HG03039 (cell line): ENCODE data around the gene FOXD4L3.
"Not testable (repeated sequence)": the region's sequence is repeated elsewhere in the genome, so short reads cannot be mapped to it uniquely, and the experiment has no call there.

Source experiments
- ATAC-seq: cut with Tn5 transposase; IDR thresholded peaks from one replicate; pipeline ENCODE4 v1.9.1; 2021; ENCODE audit warnings: mild to moderate bottlenecking, moderate library complexity; ENCODE audit not compliant: unreplicated experiment

FOXD4L3 gene

DNA sequence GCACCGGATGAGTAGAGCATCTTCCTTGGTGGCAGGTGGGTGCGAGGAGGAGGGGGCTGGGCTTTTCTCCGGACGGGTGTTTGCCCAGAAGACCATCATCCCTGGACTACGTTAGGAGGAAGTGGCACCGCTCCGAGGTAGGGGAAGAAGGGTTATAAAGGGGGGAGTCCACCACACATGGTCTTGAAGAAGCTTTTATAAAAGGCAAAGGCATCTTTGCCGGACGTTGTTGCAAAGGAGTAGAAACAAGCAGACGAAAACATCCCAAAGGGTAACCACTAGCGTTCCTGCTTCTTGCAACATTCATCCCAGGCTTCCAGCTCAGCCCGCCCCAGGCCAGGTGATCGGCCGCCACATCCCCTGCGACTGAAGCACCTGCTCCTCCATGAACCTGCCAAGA lies at the start of gene FOXD4L3:
TSS of gene FOXD4L3 (plus strand) at position 301 of the 400 bp plus-strand sequence. CDS start at position 386, 85 bp downstream.
- not testable (repeated sequence) for ATAC-seq

DNA sequence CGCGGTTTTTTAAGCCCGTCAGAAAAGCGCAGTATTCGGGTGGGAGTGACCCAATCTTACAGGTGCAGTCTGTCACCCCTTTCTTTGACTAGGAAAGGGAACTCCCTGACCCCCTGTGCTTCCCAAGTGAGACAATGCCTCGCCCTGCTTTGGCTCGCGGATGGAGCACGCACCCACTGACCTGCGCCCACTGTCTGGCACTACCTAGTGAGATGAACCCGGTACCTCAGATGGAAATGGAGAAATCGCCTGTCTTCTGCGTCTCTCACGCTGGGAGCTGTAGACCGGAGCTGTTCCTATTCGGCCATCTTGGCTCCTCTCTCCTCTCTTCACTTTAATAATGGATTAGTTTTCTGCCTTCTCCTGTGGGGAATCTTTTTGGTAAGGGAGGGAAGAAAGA lies 21.6 kb upstream of the FOXD4L3 start:
- ATAC-seq = not testable (repeated sequence)

DNA sequence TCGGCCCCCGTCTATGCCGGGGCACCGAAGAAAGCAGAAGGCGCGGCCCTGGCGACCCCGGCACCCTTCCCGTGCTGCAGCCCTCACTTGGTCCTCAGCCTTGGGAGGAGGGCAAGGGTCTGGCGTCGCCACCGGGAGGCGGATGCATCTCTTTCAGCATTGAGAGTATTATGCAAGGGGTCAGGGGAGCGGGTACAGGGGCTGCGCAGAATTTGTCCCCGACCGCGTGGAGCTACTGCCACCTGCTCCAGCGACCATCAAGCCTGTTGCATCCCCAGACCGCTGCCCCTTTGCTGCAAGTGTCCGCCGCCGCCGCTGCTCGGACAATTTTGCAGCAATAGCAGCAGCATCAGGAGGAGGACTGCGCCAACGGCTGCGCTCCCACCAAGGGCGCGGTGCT lies 1.1 kb downstream of the FOXD4L3 start:
- ATAC-seq = not testable (repeated sequence)

DNA sequence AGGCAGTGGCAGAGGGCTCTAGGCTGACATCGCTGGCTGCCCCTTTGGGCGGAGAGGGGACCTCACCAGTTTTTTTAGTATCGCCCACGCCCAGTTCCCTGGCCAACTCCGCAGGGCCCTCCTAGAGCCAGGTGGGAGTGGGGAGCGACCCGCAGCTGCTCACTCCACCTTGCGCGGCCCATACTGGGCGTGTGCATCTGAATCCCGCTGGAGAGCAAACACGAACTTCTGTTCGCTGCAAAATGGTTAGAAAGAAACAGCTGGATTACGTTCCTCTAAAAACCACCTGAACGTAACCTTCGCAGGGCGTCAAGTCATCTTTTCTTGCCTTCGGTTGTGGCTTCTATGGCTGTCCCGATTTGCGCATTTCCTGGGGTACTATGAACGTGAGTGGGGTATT lies 1.5 kb downstream of the FOXD4L3 start:
- not testable (repeated sequence) for ATAC-seq

DNA sequence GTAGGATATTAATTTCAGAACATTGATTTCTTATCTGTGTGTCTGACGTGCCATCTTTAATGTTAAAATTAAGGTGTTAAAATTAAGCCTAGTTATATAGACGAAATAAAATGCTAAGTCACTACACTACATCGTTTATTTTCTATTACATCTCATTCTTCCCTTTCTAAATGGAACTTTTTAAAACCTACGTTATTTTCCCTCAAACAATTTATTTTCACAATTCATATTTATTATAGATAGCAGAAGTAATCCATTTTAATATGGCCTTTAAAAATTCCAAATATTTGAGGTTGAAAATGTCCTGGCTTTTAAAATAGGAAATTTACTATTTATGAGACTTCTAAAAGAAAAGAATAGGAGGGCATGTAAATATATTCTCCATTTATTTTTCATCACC lies 2.1 kb downstream of the FOXD4L3 start:
- not testable (repeated sequence) for ATAC-seq

DNA sequence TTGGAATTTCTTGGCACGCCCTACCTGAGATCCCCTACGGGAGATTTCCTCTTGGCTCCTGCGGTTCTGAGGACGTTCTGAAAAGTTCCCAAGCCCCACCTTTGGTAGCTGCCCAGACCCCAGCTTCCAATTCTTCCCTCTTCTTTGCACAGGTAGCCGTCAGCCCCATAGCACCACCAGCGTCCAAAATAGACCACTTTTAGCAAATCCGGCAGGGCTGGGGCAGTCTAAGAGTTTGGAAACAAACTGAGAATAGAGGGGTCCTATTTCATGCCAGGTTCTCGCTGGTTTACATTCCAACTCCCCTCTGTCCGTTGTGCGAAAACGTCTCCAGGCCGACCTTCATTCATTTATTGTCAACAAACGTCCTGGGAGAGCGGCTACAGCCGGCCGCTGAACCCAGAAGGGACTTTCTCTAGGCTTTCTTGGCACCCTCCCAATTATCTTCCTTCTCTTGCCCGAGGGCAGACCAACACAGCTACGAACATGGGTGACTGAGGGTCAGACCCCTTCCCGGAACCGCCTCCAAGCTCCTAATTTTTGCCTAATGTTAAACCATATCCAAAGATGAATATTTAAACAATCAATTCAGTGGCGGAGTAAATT lies 3.1 kb downstream of the FOXD4L3 start:
- ATAC-seq = not testable (repeated sequence)

DNA sequence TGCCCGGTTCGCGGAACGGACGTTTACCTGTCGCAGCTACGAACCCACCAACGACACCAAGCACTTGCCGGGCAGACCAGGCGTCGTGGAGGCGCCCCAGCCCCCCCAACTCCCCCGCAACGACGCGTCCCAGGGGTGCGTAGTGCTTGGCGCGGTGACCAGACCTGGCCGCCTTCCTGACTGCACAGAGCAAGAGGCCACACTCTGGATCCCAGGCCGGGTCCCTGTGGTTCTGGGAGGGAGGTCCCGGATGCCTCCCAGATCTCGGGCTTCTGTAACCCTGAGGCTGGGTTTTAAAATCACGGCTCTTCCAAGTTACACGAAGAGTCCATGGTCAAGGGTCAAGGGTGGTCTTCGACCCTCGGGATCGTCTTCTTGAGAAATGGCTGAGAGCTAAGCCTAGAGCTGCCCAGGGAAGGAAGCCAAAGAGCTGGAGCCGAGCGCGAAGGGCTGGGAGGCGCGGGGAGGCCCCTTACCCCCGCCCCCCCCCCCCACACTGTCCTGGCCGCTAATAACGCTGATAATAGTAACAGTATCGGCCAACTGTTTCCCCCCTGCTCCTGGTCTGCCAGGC lies 3.8 kb downstream of the FOXD4L3 start:
- not testable (repeated sequence) for ATAC-seq

DNA sequence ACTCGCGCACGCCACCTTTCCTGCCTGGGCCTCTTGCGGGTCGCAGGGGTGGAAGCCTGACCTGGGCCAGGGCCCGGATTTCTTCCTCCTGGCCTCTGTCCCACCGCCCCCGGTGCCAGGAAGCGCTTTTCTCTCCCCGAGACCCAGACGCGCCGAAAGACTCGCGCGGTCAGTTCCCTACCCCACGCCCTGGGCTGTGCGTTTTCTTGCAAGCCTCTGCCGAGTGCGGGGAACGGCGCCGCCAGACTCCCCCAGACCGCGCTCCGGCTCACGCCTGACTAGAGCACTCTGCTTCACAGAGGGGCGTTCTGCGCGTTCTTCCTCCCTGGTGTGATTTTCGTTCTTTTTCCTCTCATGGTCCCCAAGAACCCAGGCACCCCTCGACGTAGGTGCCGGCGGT lies 4.5 kb downstream of the FOXD4L3 start:
- ATAC-seq = not testable (repeated sequence)

DNA sequence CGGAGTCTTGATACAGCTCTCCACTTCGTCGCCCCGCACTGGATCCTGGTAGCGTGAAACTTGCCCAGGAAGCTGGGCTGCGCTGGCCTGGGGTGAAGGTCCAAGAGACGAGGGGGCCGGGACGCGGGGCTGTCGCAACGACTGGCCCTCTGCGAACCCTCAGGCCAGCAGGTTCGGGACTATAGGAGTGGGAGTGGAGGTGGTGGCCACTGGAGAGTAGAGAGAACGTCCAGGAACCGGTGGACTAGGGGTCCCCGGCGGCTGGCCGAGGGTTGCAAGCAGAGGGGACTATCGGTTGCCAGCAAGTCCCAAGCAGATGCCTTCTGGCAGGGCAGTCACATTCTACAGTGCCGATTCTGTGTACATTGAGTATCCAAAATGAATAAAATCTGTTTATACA lies 5.0 kb downstream of the FOXD4L3 start:
- ATAC-seq = not testable (repeated sequence)

DNA sequence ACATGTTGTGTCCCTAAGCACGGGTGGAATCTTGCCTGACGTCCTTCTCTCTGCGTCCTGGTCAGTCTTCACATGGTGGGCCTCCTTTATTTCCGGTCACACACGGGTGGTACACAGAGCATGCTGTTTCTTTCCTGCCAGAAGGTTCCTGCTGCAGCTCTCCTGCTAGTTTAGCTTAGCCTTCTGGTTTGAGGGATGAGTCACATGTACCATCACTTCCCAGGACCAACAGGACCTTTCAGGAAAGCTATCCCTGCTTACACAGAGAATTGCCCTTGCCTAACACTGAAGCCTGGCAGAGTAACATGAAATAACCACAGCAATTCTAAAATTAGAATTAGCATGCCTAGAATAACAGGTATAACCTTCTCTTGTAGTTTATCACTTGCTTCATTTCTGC lies 8.5 kb downstream of the FOXD4L3 start:
- not testable (repeated sequence) for ATAC-seq

DNA sequence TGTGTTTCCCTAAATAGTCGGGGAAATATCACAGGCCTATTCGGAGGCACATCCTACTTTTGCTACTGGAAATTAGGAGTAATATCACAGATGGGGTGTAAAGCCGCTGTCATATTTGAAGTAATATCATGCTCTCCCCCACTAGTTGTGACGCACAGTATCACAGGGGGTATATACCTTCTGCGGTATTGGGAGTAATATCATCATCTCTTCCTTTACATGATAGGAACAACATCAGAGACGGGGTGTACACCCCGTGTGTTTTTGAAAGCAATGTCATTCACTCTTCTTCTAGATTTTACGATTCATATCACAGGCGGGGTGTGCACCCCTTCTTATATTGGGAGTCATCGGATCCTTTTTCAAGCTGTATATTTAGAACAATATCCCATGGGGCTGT lies 15.5 kb downstream of the FOXD4L3 start:
- ATAC-seq = not testable (repeated sequence)

DNA sequence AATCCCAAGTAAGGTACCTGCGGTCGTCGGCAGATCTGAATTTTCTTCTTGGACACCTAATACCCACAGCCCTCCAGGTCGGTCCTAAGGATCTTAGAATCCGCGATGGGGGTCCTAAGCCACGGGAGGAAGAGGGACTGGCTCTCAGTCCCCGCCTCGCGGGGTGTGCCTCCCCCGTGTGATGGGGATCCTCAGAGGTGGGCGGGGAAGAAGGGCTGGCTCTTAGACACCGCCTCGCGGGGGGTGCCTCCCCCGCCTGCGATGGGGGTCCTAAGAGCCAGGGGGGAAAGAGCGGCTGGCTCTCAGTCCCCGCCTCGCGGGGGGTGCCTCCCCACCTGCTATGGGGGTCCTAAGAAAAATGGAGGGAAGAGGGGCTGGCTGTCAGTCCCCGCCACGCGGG lies 21.1 kb downstream of the FOXD4L3 start:
- ATAC-seq = not testable (repeated sequence)

DNA sequence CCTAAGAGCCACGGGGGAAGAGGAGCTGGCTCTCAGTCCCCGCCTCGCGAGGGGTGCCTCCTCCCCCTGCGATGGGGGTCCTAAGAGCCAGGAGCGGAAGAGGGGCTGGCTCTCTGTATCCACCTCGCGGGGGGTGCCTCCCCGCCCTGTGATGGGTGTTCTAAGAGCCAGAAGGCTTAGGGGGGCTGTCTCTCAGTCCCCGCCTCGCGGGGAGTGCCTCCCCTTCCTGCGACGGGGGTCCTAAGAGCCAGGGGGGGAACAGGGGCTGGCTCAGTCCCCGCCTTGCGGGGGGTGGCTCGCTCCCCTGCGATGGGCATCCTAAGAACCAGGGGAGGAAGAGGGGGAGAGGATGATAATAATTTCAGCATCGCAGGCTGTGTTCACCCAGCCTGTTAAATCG lies 21.9 kb downstream of the FOXD4L3 start:
- not testable (repeated sequence) for ATAC-seq

DNA sequence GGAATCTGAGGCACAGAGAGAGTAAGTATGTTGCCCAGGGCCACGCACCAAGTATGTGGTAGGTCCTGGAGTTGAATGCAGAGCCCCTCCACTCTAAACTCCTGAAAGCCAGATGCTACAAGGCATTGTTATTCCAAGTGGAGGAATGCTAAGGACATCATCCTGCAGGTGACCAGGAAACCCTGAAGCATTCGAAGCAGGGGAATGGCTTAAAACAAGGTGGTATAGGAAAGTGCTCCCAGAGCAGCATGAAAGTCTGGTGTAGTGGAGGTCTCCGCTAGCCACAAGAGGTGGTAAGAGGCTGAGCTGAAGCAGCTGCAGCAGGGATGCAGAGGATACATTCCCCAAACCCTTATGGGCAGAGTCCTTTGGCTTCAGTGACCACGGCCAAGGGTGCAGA lies 26.4 kb downstream of the FOXD4L3 start:
- ATAC-seq = not testable (repeated sequence)

DNA sequence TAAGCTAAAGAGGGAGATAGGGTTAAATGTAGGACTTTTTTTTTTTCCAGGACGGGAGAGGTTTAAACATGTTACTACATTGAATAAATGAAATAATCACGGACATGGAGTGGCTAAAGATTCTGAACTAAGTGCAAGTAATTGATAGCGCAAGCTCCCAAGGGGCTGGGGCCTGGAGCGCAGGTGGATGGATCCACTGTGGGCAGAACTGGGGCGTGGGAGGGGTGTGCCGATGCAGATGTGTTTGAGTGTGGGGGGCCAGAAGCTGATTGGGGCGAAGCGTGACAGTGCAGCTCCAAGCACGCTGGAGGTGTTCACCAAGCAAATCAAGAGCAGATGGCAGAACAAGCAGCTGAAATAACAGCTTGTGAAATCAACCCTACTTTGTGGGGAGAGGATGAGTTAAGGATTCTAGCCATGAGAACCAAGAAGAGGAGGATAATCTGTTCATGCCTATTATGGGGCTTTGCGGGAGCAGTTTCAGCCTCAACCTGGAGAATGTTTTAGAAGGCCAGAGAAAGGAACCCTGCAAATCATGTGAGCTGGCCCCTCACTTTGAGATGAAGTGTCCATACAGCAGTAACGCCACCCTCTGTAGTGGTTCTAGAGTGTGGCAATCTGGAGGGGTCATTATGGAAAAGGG lies 28.0 kb downstream of the FOXD4L3 start:
- ATAC-seq = not testable (repeated sequence)

DNA sequence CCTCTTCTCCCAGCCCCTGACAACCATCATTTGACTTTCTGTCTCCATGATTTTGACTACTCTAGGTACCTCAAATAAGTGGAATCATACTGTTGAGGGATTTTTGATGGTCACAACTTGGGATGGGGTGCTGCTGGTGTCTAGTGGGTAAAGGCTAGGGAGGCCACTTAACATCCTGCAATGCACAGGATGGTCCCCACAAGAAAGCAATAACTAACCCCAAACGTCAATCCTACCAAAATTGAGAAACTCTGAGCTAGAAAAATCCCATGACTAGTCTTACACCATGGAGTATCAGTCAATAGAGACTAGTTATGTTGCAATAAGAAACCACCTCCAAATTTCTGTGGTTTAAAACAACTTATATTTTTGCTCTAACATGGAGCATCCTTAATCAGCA lies 29.5 kb downstream of the FOXD4L3 start:
- ATAC-seq = not testable (repeated sequence)

DNA sequence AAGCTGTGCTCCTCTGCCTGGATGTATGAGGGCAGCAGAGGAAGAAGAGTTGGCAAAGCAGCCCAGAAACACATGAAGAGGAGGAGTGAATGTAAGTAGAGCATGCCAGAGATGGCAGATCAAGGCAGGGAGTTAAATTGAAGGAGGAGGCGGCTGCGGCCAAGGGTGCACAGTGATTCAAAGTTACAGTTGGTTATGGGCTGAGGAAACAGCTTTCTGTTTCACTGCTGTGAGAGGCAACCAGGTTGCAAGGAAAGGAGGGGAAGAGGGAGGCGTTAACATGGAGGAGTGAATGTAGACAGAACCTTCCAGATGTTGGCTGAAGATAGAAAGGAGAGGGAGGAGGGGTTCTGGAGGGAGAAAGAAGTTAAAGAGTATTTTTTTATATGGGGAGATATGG lies 33.3 kb downstream of the FOXD4L3 start:
- ATAC-seq = not testable (repeated sequence)

DNA sequence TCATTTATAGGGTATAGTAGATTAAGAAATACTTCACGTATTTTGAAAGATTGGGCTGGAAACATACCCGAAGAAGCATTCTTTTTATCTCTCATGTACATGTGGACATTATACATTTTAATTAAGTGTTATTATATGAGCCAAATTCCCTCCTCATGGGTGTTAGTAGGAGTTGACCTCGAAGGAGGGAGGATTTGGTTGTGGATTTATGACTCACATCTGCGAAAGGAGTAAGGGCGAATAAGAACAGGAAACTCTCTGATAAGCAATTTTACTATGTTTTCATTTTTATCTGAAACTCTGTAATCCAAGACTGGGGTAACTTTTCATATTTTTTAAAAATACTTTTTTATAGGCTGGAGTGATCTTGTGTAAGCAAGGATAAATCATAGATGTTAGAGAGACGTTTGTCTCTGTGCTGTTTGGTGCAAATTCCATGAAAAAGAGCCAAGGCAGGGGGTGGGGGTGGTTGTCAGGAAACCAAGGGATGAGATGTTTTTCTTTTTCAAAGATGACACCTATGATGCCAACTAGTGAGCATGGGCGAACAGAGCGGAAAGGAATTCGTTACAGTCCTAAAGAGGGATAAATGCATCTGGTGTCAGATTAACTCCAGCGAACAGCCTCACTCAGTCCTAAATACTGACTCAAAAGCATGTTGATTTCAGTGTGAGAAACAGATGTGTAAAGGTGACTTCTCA lies 34.1 kb downstream of the FOXD4L3 start:
- ATAC-seq = not testable (repeated sequence)

DNA sequence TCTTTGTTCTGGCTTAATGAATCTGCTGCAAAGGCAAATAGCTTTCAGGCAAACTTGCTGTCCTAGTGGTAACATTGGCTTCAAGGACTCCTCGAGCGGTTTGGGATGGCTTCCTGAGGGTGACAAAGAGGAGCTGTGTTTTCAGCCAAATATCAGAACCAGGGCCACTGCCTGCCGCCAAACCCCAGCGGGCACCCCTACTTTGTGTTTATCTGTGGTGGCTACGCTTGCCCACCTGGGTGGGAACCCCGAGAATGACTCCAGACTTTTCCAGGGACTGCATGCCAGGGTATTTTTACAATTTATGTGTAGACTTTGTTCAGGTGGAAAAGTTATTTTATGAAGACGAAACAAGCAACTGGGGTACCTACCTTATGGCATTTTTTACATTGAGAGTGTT lies 35.3 kb downstream of the FOXD4L3 start:
- not testable (repeated sequence) for ATAC-seq

DNA sequence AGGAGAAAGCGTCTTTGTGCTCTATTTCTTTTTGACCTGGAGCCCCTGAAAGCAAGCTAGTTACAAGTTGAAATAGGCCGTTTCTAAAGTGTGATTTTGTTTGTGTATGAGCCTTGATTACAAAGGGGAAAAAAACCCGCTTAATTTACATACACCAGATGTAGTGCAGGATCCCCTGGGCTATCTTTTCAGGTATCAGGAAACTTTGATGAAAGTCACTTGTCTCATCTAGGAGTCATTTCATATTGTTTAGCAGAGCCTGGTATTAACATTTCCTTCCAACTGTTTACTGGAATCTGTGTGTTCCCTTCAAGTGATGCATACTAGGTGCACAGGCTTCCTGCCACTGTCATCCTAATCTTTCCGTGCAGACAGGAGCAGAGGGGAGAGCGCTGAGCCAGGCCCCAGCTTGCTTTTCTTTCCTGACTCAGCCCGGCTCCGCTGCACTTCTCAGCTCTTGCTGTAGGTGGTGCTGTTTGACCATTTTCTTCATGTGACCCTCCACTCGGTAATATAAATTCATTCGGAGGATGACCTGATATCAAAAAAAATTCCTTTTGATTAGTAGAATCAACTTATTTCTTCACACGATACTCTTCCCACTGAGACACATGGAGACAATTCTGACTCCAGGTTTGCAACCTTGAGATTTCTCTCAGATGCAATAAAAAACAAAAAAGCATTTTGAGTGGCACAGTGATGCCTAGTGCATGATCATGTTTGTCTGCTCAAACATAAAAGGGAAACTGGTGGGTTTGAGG lies 39.8 kb downstream of the FOXD4L3 start:
- ATAC-seq = not testable (repeated sequence)

DNA sequence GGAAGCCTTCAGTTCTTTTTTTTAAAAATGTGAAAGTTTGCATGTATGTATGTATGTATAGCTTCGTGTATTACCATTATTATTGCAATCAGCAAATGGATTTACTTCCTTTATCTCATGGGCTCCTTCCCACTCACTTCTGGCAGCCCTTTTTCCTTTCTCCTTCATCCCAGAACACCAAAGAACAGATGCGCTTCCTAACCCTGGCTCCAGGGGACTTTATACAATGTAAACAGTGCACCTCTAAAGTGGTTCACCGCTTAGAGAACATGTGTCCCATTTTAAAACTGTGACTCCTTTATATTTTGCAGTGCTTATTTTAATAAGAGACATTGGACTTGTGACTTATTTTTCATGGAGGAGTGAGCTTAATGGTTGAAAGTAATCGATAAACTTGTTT lies 40.6 kb downstream of the FOXD4L3 start:
- ATAC-seq = not testable (repeated sequence)
